HuH-7 (cell line): ENCODE data around the gene AMPD2.
A peak's percentile ranks its signal among the peaks of the same experiment; 100 is the strongest.

ENCODE experiments used
- DNase-seq: peaks from one replicate; pipeline ENCODE4 v3.0.0; 2011; ENCODE audit warnings: low spot score

Gene AMPD2

GRCh38 chr1:109619576-109620400 lies at the start of gene AMPD2, which contains the start of gene GNAT2:
Gene AMPD2 (plus strand): TSS chr1:109619837. CDS start chr1:109621176, 1,339 bp downstream.
Gene GNAT2 (minus strand): TSS chr1:109619616. CDS start chr1:109612870, 6,746 bp downstream.
- peak; percentile 78 for DNase-seq

GRCh38 chr1:109570414-109570813 lies 49.2 kb upstream of the AMPD2 start:
- no peak for DNase-seq

GRCh38 chr1:109573785-109574184 lies 45.9 kb upstream of the AMPD2 start:
- DNase-seq: no peak

- no peak for DNase-seq
Observed at GRCh38 chr1:109578947-109579443, 40.6 kb upstream of the AMPD2 start.

GRCh38 chr1:109579491-109579890 lies 40.1 kb upstream of the AMPD2 start:
- DNase-seq: no peak

GRCh38 chr1:109582021-109582420 lies 37.6 kb upstream of the AMPD2 start:
- DNase-seq: no peak

- DNase-seq: no peak
Observed at GRCh38 chr1:109584766-109585165, 34.9 kb upstream of the AMPD2 start.

GRCh38 chr1:109586055-109586454 lies 33.6 kb upstream of the AMPD2 start:
- no peak for DNase-seq

GRCh38 chr1:109589177-109589576 lies 30.5 kb upstream of the AMPD2 start:
- DNase-seq: no peak

- DNase-seq: no peak
Observed at GRCh38 chr1:109589679-109590078, 30.0 kb upstream of the AMPD2 start.

- DNase-seq: no peak
Observed at GRCh38 chr1:109592916-109593315, 26.7 kb upstream of the AMPD2 start.

GRCh38 chr1:109595531-109595930 lies 24.1 kb upstream of the AMPD2 start:
- DNase-seq: no peak

GRCh38 chr1:109598156-109598555 lies 21.5 kb upstream of the AMPD2 start:
- DNase-seq: no peak

- no peak for DNase-seq
Observed at GRCh38 chr1:109598655-109599054, 21.0 kb upstream of the AMPD2 start.

- DNase-seq: no peak
Observed at GRCh38 chr1:109603229-109603628, 16.4 kb upstream of the AMPD2 start.

- DNase-seq: no peak
Observed at GRCh38 chr1:109605381-109605780, 14.3 kb upstream of the AMPD2 start.

GRCh38 chr1:109609881-109610280 lies 9.8 kb upstream of the AMPD2 start:
- DNase-seq: no peak

GRCh38 chr1:109610609-109611307 lies 8.9 kb upstream of the AMPD2 start:
- no peak for DNase-seq

- DNase-seq: no peak
Observed at GRCh38 chr1:109611308-109611990, 8.2 kb upstream of the AMPD2 start.

GRCh38 chr1:109613361-109614147 lies 6.1 kb upstream of the AMPD2 start:
- no peak for DNase-seq

GRCh38 chr1:109615879-109616278 lies 3.8 kb upstream of the AMPD2 start:
- no peak for DNase-seq

- DNase-seq: no peak
Observed at GRCh38 chr1:109616391-109616790, 3.2 kb upstream of the AMPD2 start.
